ENCODE results near the gene CYTIP.

DNA sequence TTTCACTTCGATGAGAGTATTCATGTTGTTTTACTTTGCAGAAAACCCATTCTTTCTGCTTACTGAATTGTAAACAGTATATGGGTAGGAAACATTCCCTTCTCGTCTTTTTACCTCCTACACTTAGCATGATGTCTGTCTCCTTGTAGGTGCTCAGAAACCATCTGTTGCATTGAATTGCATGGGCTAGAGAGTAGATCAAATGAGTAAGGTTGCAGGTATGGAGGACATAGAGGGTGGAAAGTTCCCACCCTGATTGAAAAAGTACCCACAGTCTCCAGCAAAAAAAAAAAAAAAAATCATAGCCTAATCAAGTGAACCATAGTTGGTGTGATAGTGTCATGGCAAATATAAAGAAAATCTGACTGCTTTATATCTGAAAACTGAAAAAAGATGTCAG, 1.7 kb downstream of the CYTIP start:
- TF ChIP-seq EZH2 (IDR thresholded peaks at IDR 0.05; ENCODE audit: insufficient read depth, poor library complexity, severe bottlenecking) (no peak), EZH2phosphoT487 (IDR thresholded peaks at IDR 0.05; ENCODE audit: insufficient read depth, low read depth) (no peak)
